IPS DF 4.7 (cell line): ENCODE measurements around the gene OR51V1.
"Not testable (repeated sequence)": the region's sequence is repeated elsewhere in the genome, so short reads cannot be mapped to it uniquely, and the experiment has no call there.

Experiments
- DNase-seq: peaks from one replicate; pipeline ENCODE4 v3.0.0-alpha.2; 2013; ENCODE audit warnings: low spot score; ENCODE audit errors: extremely low read depth

OR51V1 gene

GRCh38 chr11:5171856-5172255 is 28.6 kb downstream of the OR51V1 start:
- no peak for DNase-seq

DNA sequence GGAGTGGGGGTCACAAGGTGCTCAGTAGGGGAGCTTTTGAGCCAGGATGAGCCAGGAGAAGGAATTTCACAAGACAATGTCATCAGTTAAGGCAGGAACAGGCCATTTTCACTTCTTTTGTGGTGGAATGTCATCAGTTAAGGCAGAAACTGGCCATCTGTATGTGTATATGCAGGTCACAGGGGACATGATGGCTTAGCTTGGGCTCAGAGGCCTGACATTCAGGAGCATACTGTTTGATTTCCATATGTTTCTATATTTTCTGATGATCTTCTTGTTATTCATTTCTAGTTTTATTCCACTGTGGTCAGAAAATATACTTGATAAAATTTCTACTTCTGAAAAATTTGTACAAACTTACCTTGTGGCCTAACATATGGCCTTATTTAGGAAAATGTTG is 34.6 kb downstream of the OR51V1 start:
- not testable (repeated sequence) for DNase-seq

DNA sequence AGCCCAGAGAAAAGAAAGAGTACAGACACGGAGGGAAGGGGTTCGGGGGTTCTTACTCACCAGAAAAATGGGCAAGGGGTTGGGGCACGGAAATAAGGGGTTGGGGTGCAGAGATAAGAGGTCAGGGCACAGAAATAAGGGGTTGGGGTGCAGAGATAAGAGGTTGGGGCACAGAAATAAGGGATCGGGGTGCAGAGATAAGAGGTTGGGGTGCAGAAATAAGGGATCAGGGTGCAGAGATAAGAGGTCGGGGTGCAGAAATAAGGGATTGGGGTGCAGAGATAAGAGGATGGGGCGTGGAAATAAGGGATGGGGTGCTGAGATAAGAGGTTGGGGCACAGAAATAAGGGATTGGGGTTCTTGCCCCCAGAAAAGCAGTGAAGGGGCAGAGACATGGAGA is 35.7 kb downstream of the OR51V1 start:
- not testable (repeated sequence) for DNase-seq

GRCh38 chr11:5161045-5161444 is 39.4 kb downstream of the OR51V1 start:
- DNase-seq = not testable (repeated sequence)

GRCh38 chr11:5160217-5160616 is 40.3 kb downstream of the OR51V1 start:
- not testable (repeated sequence) for DNase-seq

DNA sequence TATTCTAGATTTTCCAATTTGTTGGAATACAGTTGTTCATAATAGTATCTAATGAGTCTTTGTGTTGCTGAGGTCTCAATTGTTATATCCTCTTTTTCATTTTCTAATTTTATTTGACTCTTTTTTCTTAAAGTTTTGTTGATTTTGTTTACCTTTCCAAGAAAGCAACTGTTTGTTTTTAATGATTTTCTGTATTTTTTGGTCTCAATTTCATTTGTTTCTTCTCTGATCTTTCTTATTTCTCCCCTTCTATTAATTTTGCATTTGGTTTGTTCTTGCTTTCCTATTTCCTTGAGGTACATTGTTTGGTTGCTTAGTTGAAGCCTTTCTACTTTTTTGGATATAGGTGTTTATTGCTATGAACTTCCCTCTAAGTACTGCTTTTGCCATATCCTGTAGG is 40.7 kb downstream of the OR51V1 start:
- DNase-seq = no peak

GRCh38 chr11:5154657-5155056 is 45.8 kb downstream of the OR51V1 start, which contains the start of gene OR52A1:
Gene OR52A1, minus strand, starts transcription at chr11:5154757. Its CDS starts 2,388 bp downstream, at chr11:5152369.
- DNase-seq = no peak

GRCh38 chr11:5153574-5154431 is 46.7 kb downstream of the OR51V1 start:
- DNase-seq = no peak

DNA sequence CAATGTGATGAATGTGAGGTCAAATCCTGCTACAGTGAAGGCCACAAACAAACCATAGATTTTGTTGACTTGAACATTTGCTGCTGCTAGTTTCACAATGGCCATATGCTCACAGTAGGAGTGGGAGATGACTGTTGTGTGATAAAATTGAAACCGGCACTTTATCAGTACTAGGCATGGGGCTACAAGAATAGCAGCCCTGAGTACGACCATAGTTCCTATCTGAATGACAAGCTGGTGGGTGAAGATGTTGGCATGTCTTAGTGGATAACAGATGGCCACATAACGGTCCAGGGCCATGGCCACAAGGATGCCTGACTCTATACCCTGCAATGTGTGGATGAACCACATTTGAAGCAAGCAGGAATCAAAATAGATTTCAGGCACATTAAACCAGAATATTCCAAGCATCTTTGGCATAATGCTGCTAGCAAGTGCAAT is 48.7 kb downstream of the OR51V1 start:
- no peak for DNase-seq
